NCI-H146 treated with DMSO at 0.1 percent for 48 hours (cell line): ENCODE results near the gene BCL11A.

ENCODE experiments used
- DNase-seq: peaks from one replicate; lab custom pipeline; 2025; ENCODE audit not compliant: unreplicated experiment; lab: John Stamatoyannopoulos, UW

BCL11A gene

DNA sequence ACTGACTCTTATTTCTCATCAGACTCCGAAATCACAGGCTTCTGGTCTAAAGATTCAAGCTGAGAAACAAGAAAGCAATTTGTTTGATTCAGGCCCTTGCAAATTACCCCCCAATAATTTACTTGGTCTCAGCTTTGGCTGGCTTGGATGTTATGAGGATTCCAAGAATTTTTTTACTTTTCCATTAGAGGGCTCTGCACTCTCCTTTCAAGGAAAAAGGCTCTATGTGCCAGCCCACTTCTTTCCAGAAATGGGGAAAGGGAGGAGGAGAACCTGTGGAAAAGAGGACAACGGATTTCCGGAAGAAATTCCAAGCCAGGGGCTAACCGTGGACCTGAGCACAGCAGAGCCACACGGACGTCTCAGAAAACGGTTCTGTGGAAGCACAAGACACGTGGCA, 44.4 kb downstream of the BCL11A start:
- no peak for DNase-seq

GRCh38 chr2:60508339-60508917, 45.0 kb downstream of the BCL11A start:
- no peak for DNase-seq

- DNase-seq: no peak
Observed at GRCh38 chr2:60507211-60507965, 46.1 kb downstream of the BCL11A start.

GRCh38 chr2:60505880-60506260, 47.6 kb downstream of the BCL11A start:
- DNase-seq: no peak

GRCh38 chr2:60505240-60505879, 48.1 kb downstream of the BCL11A start:
- DNase-seq: no peak

GRCh38 chr2:60504049-60504448, 49.4 kb downstream of the BCL11A start:
- DNase-seq: no peak

GRCh38 chr2:60502144-60502543, 51.3 kb downstream of the BCL11A start:
- no peak for DNase-seq

DNA sequence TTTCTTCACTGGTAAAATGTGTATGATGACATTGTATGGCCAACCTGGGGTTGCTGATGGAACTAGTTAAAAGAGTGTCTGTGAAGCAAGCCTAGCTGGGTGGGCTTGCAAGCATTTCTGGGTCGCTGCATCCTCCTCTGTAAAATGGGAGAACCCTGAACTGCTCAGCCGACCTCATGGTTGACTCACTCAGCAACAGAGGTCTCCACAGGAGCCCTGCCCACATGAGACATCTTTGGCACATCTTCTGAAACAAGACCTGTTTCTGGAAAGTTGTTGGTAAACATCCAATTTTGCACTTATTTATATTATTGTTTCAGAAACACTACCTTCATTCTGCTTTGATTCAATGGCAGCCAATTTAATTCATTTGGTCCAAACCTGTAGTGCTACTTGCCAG, 52.6 kb downstream of the BCL11A start:
- no peak for DNase-seq

GRCh38 chr2:60499651-60500265, 53.7 kb downstream of the BCL11A start:
- DNase-seq: no peak

- no peak for DNase-seq
Observed at GRCh38 chr2:60498816-60499429, 54.5 kb downstream of the BCL11A start.

GRCh38 chr2:60498127-60498815, 55.2 kb downstream of the BCL11A start:
- DNase-seq: no peak

DNA sequence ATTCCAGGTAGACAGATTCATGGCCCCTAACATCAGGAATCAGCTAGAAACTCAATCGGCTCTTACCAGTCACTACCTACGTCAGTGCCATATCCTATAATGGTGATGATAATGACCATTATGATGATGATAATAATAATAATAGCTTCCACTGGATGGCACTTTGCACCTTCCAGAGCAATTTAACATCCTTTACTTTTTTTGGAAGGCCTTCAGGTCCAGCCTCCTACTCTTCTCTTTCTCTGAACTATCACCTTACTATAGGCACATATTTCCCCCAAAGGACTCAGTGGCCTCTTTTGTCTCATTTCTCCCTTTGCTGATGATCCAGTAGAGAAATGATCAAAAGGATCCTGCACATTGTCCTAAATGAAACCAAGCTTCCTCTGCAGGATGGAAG, 56.0 kb downstream of the BCL11A start:
- DNase-seq: no peak

DNA sequence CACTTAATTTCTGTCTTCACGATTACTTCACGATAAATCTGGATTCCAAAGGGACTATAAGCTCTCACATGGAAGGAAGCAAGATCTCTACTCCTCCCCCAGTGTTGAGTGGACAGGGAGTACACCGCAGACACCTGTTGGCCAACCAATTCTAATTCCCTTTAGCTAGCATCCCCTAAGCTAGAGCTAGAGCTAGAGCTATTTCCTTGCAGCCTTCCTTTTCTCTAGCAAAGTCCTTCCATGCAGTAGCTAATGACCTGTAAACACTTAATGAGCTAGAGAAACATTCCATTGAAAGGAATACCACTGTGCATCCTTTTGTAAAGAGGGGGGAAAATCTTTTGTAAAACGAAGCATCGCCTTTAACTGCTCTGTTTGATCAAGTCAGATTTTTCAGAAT, 56.5 kb downstream of the BCL11A start:
- no peak for DNase-seq

DNA sequence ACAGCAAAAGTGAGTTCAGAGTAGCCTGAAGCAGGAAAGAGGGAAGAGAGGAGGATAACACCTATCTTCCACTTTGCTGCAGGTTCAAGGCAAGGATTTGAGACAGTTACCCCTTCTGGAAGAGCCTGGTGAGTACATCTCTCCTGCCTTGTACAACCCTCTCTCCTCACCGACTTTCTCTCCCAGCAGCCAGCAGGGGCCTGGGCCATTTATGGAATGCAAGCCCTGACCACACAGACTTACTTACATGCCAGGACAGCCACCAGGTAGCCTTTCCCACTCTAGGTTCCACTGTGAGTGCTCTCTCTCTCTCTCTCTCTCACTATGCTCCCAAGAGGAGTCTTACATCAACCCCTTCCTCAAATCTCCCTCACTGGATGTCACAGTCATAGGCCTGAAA, 57.0 kb downstream of the BCL11A start:
- no peak for DNase-seq

GRCh38 chr2:60495041-60495625, 58.3 kb downstream of the BCL11A start:
- DNase-seq: no peak

DNA sequence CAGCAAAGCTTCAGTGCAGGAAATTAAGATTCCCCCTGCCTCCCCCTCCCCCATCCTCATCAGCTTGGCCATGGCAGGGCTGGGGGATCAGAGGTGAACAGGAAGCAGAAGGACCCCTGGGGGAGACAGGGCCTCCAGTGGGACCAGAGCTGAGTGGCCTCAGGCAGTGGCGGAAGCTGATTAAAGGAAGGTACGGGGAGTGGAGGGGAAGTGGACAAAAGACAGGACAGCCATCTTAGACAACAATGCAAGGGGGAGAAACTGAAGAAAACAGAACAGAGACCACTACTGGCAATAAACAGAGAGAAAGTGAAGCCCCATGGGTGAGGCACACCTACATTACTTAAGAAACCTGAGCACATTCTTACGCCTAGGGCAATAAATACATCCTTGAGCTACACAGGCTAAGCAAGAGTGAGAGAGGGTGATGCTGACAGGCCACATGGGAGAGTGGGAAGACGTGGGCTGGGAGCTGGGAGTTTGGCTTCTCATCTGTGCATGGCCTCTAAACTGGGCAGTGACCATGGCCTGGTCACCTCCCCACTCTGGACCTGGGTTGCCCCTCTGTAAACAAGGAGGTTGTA, 59.6 kb downstream of the BCL11A start:
- no peak for DNase-seq

DNA sequence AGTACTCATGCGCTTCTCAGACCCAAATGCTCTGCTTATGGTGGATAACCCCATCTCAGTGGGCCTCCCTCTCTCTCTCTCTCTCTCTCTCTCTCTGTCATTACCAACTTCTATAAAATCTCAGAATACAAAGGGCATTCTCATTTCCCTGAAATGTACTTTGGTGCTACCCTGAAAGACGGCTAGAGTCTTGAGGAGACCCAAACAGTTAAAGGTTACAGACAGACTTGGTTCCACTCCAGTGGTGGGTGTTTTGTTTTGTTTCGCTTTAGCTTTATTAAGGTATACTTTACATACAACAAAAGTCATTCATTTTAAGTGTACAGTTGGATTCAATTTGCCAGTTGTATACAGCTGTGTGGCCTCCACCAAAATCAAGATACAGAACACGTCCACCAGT, 60.9 kb downstream of the BCL11A start:
- no peak for DNase-seq

DNA sequence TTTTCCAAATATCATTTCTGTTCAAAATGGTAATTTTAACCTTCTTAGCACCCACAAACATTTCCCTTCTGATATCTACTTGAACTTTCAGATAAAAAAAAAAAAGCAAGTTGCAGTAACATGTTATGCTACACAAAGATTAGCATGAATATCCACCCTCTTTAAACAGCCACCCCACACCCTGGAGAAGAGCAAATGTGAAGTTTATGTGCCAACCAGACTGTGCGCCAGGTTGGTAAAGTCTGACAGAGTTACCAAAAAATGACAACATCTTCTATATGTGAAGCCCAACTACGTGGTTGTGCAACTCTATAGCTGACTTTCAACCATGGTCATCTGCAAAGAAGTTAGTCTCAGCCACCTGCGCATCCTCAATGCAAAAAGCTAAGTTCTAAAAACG, 62.6 kb downstream of the BCL11A start:
- DNase-seq: no peak

DNA sequence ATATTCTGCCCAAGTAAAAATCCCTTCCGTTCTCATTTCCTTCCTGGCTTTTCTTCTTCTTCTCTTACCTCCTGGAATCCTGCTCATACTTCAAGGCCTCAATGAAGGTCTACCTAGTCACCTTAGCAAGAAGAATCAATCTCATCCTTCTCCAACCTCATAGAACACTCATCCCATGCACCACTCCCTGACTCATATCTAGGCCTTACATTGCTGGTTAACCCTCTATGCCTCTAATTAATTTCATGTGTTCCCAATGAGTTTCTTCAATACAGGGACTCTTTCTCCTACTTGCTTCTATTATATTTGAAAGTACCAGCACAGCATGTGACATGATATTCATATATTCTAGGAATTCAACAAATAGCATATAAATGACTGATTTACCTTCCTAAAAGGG, 63.0 kb downstream of the BCL11A start:
- no peak for DNase-seq

- DNase-seq: no peak
Observed at GRCh38 chr2:60489289-60489688, 64.2 kb downstream of the BCL11A start.
